GM18508 (cell line): ENCODE measurements around the gene ITPR2.
"Not testable (repeated sequence)": the region's sequence is repeated elsewhere in the genome, so short reads cannot be mapped to it uniquely, and the experiment has no call there.

Experiments used
- ATAC-seq: cut with Tn5 transposase; IDR thresholded peaks from one replicate; pipeline ENCODE4 v1.9.1; 2021; ENCODE audit warnings: moderate number of reproducible peaks; ENCODE audit not compliant: insufficient read depth, unreplicated experiment

Gene ITPR2

DNA sequence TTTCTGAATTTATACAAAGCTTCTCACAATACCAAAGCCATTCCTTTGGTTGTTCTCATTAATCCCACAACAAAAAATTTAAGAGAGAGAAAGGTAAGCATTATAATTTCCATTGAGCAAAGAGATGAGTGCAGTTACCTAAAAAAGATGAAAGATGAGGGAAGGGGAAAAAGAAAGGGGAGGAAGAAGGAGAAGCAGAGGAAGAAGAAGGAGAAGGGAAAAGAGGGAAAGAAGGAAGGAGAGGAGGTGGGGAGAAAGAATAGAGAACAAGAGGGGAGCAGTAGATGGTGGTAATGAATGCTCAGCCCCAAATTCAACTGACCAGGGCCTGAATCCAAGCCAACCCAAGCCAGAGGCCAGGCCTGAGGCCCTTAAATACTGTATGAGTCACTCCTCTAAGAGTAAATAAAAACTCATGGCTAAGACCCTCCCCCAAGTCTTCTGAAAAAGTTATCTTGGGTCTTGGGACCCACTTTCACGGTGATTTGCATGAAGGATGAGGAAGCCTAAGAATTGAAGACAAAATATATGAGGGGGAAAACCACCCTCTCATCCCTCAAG is 144.6 kb downstream of the ITPR2 start:
- ATAC-seq = no peak

DNA sequence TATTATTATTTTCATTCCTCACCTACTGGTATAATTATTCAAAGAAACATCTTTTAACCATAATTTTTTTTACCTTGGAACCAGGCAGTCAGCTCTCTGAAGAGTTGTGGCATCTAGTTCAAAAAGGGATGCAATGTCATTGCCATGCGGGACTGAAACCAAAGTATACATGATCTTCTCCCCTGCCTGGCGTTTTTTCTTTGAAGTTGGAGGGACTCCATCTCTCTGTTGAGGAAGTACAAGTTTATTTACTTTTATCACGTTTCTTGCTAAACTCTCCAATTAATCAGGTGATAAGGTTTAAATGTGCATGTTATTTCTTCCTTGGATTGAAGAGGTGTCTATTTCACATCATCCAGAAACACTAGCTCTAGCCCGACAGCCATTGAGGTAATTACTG is 146.6 kb downstream of the ITPR2 start:
- ATAC-seq = no peak

DNA sequence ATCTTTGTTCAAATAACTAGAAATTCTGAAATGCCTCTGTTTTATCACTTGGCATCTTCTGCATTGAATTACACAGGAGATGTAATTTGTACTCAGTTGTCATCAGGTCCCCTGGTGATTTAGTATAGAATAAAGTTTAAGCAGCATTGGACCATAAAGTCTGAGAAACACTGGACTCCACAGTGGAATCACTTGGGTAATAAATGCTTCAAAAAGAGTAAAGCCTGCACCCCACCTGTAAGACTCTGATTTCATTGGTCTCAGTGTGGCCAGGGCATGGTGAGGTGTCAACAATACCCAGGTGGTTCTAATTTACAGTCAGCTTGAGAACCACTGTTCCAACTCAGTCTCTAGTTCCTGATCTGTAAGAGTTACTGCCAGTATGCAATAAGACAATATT is 148.9 kb downstream of the ITPR2 start:
- ATAC-seq = no peak

DNA sequence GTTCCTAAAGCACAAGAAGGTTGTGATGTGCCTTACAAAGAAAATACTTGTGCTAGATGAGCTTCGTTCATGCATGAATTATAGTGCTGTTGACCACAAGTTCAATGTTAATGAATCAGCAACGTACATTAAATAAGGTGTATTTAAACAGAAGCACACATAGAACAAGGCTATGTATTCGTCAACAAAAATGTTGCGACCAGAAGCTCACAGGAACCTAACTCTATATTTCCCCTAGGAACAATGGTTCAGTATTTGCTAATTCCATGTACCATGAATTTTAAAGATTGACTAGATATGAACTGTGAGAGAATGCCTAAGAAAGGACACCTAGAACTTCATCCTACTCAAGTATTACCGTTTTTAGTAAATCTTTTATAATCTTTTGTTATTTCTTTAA is 149.6 kb downstream of the ITPR2 start:
- no peak for ATAC-seq

DNA sequence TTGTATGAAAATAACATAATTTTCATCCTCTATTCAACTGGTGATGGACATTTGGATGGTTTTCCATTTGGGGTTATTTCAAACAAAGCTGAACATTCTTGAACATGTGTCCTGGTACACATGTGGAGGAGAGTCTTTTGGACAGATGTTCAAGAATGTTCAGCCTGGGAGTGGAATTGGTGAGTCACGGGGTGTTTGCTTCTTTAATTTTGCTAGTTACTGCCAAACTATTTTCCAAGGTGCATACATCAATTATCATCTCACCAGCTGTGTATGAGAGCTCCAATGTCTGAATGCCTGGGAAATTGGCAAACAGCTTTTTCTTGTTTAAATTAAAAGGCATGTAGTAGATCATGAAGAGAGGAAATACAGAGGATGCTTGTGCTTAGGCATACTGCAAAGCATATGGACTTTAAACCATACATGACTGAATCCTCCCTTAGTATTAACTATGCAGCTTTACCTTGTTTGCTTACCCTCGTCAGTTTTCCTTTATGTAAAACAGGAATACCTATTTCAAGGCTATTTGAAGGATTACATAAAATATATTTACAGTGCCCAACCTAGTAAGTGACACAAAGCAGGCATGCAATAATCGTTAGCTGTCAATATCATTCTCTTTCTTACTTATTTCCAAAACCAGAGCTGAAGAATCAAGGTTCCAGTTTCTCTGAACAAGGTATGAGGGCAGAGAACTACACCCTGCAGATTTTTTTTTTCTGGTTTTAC is 152.1 kb downstream of the ITPR2 start:
- ATAC-seq = no peak

DNA sequence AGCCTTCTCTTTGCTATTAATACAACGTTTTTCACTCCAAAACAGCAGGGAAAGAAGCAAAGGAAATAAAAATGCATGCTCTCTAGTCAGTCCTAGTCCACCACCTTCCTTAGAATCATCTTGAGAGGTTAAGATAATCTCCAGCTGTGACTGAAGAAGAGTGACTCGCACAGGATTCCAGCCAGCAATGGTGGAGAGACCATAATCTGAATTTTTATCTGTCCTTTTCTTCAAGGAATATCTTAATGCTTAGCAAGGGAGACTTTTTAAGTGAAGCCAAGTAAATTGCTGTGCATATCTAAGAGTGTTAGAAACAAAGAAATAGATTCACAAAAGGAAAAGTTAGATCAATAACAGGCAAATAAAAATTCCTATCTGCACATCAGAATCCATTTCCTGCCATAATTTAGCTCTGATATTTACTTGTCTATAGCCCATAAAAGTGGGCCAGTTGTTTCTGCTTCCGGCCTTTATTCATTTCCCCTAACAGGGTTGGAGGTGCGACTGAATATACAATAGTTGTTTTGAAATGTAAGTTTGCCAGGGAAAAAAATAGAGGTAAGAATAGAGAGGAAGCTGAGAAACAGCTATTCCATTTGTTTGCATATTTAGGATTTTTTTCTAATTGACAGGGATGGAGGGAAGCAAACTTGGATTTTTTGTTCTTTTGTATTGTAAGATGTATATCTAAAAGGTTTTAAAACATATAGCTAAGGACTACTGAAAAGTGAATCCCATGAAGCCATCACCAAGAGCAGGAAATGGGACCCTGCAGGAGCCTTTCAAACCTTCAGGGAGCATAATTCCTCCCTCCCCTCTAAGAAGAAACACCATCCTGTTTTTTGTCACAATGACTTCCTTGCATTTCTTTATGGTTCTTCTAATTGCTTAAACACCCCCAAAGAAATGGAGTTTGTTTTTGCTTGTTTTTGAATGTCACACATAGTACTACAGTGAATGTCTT is 154.0 kb downstream of the ITPR2 start:
- no peak for ATAC-seq

DNA sequence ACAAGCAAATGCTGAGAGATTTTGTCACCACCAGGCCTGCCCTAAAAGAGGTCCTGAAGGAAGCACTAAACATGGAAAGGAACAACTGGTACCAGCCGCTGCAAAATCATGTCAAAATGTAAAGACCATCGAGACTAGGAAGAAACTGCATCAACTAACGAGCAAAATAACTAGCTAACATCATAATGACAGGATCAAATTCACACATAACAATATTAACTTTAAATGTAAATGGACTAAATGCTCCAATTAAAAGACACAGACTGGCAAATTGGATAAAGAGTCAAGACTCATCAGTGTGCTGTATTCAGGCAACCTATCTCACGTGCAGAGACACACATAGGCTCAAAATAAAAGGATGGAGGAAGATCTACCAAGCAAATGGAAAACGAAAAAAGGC is 161.5 kb downstream of the ITPR2 start:
- ATAC-seq = not testable (repeated sequence)

DNA sequence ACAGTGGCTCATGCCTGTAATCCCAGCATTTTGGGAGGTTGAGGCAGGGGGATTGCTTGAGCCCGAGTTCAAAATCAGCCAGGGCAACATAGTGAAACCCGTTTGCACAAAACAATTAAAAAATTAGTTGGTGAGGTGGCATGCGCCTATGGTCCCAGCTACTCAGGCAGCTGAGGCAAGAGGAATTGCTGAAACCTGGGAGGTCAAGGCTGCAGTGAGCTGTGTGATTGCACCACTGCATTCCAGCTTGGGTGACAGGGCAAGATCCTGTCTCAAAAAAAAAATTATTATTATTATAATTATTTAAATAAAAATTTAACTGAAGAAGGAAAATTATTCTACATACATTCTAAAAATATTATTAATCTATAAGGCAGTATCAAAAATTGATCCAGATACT is 164.1 kb downstream of the ITPR2 start:
- no peak for ATAC-seq

DNA sequence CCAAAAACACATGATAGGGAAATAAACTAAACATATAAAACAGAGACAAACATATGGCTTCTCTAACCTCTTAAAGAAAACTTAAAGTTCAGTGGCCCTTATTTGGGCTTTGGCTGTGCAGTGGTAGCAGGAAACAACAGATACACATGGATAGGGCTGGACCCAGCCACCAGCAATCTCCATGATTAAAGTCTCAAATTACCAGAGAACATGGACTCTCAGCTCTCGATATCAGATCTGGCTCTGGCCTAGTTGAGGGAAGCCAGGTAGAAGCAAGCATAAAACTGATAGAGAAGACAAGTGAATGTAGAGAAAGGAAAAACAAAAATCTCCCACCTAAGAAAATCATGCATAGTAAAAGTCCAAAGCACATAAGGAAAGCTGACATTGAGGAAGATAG is 164.8 kb downstream of the ITPR2 start:
- no peak for ATAC-seq

DNA sequence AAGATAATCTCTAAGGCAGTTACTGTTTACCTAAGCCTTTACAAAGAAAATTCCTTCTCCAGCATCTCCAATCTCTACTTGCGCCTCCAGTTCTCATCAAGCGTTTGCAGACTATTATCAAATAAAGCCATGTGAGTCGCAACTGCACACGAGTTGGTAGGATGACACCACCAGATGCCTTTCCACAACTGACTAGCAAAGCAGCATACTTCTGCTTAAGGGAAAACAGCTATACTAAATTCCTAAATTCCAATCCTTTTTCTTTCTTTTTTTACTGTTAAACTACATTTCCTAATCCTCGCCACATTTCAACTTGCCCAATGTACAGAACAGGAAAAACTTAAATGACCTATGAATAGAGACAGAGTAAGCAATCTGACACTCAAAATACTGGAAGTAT is 166.7 kb downstream of the ITPR2 start:
- ATAC-seq = no peak

DNA sequence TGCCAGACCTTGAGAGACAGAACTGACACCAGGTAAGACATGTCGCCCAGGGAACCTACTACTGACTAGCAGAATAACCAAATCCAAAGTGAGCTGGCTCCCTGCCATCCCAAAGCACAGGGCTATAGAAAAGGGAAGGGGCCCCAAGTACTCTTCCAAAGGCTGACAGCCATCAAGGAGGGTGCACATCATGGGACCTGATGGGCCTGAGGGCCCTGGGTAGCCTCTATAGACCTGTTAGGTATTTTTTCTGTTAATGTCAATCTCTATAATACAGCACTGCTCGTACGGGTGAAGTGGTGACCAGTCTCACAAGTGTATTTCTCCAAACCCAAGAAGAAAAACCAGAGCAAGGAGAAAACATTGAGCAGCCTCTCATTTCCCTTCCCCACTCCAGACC is 171.6 kb downstream of the ITPR2 start:
- ATAC-seq = no peak

DNA sequence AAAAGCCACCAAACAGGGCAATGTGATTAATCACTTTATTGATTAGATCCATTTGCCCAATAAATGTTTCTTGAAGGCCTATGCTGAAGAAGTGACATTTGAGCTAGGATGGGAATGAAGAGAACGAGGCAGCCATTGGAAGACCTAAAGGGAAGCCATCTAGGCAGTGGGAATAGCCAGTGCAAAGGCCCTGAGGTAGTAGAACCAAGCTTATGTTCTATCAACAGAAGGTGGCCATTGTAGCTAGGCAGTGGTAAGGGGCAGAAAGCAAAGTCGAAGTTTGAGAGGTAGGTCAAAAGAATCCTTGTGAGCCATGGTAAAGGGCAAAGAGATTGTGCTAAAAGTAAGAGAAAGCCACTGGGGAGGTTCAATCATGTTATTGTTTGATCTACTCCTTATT is 173.1 kb downstream of the ITPR2 start:
- ATAC-seq = no peak

DNA sequence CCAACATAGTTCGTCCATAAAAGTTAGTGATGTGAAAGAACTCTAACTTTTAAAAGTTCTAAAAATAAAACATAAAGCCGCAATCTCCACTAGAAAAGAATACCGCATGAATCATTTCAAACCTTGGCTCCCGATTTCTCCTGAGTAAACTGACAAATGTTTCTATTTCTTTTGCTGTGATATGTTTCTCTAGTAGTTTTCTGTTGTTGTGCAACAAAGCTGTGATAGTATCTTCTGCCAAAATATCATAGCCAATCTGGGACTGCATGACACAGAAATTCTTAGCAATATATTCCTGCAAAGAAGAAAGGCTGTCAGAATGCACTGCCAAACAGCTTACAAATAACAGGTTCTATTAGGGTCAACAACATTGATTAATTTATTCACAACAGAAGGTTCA is 174.0 kb downstream of the ITPR2 start:
- ATAC-seq = no peak

DNA sequence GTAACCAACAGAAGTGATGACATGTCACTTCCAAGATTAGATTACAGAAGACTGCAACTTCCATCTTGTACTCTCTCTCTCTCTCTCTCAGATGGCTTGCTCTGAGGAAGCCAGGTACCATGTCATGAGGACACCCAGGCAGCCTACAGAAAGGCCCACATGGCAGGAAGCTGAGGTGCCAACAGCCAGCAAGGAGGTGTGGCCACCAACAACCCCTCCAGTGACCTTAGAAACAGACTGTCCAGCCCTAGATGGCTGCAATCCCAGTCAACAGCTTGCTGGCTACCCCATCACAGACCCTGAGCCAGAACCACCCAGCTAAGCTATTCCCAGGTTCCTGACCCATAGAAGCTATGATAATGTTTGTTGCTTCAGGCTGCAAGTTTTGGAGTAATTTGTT is 178.4 kb downstream of the ITPR2 start:
- no peak for ATAC-seq

DNA sequence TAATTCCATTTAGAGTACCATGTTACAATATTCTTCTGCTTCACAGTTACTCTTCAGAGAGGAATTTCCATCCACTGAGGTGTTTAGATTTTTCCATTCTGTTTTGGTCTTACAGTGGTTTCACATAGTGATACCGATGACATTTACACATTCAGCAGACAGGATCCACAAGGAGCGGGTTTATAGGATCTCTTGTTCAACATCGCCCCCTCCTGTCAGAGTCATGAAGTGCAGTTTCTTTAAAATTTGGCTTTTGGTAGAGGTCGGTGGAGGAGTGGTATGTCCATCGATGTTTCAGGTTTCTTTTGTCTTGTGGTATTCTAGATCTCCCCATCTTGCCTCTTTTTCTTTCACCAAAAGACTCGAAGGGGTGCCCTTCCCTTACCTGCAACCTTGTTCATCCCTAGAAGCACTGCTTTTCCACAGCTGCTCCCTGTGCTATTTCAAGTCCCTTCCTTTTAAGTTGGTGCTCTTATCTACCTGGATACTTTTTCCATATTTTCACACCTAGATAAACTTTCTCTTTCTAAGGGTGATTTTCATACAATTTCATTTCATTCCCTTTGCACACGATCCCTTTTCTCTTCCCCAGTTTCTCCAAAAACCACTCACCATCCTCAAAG is 181.3 kb downstream of the ITPR2 start:
- ATAC-seq = no peak

DNA sequence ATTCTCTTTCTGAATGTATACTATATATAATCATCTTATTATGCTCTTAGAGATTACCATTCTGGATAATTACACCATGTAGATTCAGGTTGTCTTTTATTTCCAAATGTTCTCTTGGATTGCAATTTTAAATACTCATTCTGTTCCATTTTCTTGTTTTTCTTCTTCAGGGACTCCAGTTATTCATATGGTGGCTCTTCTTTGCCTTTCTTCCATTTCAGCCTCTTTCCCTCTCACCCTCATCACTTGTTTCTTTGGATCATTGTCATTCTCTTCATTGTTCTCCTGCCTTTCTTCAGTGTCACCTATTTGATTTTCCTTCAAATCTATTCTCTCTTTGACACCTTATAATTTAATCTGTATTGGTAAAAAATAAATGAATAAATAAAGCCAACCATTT is 182.0 kb downstream of the ITPR2 start:
- no peak for ATAC-seq

DNA sequence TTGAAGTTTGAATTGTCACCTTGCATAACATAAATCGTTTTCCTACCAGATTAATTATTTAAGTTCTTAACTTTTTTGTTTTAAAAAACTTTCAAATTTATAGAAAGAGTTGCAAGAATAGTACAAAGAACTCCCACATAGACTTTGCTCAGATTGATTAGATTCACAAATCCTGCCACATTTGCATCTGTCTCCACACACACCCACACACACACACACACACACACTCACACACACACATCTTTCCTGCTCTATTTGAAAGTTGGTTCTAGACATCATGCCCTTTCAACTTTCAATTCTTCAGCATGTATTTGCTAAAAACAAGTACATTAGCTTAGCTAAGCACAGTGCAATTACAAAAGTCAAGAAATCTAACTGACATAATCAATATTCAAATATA is 184.0 kb downstream of the ITPR2 start:
- ATAC-seq = no peak

DNA sequence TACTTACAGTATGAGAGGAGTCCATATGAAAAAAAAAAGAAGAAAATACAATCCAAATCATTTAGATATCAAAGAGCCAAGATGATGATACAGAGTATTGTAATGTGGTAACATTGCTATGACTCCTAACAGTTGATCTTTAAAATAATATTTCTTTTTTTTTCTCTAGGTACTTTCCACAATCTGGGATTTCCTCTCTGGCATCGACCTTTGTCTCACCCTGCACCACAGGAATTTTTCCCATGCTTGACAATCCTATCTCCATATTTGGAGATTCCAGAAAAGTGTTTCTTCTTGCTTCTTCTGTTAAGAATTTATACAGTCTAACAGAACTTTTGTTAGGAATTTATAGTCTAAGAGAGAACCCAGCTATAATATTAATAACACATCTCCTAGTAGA is 184.4 kb downstream of the ITPR2 start:
- no peak for ATAC-seq

DNA sequence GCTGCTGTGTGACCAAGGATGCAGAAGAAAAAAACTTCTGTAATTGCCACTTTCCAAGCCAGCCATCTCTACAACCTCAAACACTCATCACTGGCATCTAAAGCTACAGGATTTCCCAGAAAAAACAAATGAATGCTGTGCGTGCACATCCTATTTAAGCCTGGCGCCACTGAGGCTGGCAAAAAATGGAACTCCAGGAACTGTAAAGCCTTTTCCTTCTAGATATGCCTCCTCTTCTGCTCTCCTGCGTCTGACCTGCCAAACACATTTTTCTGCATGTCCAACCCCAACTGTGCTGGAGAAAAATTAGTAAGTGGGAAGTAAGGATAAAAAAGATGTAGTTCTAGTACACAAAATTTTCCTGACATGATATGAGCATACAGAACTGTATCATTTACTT is 184.9 kb downstream of the ITPR2 start:
- ATAC-seq = no peak

DNA sequence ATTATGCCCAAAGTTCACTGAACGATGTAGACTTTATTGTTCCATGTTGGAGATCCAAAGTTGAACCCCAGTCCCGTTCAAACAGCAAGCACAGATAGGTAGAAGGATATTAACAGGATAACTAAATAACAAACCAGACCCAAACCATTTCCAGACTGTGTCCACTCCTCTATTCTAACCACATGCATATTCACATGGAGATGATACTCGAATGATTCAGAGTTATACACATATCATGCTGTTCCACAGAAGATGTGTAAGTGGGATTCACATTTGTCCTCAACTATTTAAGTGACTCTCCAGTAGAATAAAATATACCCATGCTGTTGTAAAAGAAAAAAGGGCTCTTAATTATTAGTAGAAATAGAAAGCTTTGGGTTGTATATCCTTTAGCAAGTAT is 185.9 kb downstream of the ITPR2 start:
- ATAC-seq = no peak

DNA sequence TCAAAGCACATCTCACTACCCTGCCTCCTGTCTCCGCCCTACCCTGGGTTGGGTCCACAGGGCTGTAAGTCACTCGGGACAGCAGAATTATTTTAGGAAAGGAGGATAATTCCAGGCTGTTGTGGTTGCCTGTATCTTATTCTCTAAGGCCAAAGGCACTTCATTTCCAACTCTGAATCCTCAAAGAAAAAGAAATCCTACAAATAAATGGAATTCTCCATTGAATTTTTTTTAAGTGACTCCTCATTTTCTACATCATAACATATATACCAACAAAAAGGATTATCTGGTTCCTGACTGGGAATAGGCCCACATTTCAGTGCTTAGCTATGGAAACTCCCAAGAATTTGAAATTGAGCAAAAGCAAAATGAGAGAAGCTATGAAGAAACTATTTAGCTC is 186.4 kb downstream of the ITPR2 start:
- no peak for ATAC-seq
